GM19025 (cell line): ENCODE results near the gene CFAP410.
"Not testable (repeated sequence)": the region's sequence is repeated elsewhere in the genome, so short reads cannot be mapped to it uniquely, and the experiment has no call there.

Source experiments
- ATAC-seq: cut with Tn5 transposase; IDR thresholded peaks from one replicate; pipeline ENCODE4 v1.9.1; 2021; ENCODE audit warnings: mild to moderate bottlenecking, low read depth, moderate library complexity; ENCODE audit not compliant: unreplicated experiment

The CFAP410 gene

DNA sequence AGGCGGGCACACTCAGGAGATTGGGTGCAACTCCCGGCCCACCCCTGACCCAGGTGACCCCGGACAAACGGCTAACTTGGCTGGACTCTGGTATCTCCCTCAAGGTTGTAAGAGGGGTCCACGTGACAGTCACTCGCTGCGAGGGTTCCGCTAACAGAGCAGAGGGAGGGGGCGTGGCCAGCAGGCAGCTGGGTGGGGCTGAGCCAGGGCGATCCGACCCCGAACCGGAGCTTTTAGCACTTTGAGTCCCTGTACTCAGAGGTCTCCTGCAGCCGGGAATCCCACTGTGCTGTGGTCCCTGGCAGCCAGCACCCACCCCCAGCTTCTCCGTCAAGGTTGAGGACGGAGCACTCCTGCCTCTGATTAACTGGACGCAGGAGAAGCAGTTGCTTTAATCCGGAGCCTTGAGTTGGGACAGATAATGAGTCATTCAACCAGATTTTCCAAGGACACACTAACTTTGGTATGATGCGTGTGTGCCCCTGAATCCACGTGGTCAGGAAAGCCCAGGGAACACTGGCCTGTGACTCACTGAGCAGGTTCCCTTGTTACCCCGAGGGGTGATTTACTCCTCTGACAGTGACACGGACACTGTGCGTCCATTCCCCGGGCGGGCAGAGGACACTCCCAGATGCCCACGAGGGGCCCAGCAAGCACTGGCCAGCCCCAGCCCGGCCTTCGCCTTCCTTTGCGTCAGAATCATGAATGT is 31.0 kb upstream of the CFAP410 start:
- no peak for ATAC-seq

DNA sequence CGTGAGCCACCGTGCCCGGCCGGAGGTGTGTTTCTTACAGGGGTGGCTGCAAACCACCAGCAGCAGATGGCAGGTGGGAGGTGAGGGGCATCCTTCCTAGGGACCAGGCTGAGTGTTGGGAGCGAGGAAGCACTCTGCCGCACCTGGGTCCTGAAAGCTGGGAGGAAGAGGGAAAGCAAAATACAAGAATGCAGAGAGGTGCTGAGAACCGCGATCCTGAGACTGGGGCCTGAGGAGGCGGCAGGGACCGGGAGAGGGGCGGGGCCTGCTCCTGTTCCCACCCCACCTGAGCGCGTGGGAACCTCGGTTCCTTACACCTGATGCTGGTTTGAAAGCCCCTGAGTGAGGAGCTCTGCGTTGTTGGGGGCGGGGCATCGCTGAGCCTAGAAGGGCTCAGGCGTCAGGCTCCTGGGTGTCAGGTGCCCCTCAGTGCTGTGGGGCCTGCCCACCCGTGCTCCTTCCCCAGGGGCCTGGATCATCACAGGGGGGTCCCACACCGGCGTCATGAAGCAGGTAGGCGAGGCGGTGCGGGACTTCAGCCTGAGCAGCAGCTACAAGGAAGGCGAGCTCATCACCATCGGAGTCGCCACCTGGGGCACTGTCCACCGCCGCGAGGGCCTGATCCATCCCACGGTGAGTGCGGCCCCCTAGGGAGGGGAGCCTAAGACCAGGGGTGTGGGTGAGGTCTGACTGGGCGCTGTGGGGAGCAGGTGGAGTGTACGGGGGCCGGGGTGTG is 29.7 kb upstream of the CFAP410 start:
- no peak for ATAC-seq

DNA sequence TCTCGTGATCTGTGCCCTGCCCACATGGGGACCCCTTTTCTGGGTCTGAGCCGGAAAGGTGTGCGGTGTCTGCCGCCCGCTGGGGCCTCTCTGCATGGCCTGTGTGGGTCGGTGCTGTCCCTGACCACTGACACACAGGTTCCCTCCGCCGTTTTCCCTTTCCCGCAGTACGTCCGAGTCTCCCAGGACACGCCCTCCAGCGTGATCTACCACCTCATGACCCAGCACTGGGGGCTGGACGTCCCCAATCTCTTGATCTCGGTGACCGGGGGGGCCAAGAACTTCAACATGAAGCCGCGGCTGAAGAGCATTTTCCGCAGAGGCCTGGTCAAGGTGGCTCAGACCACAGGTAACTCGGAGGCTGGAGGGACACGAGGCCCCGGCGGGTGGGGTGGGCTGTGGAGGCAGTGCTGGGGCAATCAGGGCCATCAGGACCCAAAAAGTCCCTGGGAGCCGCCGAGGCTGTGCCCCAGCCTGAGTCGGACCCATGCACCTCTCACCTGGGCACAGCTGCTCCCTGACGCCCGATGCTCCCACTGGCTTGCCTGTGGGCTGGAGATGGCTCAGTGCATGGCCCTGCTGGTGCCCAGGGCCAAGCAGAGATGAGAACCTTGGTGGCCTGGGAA is 27.5 kb upstream of the CFAP410 start:
- no peak for ATAC-seq

DNA sequence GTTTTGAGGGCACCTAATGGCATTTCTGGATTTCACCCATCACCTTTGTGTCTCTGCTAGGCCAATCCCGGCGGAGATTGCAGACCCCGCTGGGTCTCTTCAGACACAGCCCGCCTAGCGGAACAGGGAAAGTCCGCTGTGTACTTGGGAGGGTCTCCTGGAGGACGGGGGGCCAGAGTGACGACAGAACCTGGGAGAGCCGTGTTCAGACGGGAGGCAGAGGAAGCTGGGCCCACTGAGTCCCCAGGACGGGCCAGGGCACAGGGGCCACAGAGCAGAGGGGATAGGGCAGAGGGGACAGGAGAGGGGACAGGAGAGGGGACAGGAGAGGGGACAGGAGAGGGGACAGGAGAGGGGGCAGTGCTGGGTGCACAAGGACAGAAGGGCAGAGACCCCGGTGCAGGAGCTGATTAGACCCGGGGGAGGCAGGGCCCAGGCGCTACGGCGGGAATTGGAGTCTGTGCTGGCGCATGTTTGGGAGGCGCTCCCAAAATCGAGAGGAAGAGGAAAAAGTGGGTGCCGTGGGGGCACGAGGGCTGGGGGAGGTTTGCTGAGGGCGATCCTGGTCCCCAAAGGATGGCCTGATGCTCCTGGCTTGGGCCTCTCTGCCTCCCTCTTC is 26.9 kb upstream of the CFAP410 start:
- no peak for ATAC-seq

DNA sequence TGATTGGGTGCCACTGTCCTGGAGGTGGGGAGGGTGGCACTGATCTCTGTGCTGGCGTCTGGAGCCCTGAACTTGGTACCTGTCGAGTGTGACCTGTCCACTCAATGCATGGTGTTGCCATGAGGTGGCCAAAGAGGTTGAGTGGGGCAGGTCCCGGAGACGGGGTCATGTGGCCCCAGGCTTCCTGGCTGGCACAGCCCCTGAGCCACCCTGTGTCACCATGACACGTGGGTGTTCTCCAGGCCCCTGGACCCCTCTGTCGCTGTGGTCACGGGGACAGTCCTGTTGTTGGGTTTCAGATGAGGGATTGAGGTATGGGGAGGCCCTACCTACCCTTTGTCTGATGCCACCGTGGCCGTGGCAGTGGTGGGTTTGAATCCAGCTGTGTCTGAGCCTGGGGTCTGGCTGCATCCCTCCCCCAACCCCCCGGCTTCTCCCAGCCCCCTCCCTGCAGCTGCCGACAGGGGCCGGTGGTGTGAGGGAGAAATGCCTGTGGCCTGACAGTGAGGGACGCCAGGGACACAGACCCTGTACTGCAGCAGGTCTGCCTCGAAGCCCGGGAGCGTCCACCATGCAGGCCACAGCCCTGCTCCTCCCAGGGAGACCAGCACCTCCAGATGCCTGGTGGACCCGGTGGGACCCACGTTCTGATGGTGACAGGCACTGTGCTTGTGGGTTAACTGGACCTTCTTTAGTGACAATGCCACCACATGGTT is 26.2 kb upstream of the CFAP410 start:
- ATAC-seq, result no peak

DNA sequence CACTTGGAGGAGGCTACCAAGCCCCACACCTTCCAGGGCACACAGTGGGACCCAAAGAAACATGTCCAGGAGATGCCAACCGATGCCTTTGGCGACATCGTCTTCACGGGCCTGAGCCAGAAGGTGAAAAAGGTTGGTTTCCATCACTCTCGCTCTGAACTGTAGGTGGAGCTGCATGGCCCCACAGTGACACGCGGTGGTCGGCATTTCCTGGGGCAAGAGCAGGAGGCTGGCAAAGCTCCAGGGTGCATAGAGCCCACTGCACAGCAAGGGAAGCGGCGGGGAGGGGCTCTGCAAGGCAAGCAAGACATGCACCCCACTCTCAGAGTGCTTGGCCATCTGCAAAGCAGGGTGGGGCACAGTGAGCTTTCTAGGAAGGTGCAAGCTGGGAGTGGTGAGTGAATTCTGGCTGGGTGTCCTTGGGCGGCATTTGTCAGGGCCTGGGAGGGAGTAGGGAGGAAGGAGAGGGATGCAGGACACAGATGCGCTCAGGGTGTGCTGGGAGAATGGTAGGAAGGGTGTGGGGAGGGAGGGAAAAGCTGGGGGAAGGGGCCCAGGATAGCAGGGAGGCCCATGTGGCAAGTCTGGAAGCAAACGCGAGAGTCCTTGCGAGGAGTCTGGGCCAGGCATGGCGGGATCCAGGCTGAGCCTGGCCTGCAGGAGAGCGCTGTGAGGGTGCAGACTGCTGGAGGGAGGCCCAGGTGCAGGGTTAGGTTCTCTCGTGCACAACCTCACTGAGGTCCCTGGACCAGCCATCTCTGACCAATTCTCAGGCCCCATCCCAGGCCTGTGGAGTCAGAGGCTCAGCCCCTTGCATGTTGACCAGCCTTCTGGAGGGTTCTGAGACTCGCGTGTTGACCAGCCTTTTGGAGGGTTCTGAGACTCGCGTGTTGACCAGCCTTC is 25.2 kb upstream of the CFAP410 start:
- ATAC-seq, result no peak

DNA sequence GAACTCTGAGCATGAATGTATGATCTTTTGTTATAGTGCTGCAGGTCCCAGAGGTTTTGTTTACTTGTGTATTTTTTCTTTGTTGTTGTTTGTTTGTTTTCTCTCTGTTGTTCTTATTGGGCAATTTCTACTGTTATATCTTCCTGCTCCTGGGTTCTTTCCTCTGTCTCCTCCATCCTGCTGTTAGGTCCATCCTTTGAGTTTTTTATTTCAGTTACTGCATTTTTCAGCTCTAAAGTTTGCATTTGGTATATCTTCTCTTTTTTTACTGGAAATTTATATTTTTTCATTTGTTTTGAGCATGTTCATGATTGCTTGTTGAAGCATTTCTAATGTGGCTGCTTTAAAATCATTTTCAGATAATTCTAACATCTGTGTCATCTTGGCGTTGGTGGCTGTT is 24.1 kb upstream of the CFAP410 start:
- ATAC-seq, result no peak

DNA sequence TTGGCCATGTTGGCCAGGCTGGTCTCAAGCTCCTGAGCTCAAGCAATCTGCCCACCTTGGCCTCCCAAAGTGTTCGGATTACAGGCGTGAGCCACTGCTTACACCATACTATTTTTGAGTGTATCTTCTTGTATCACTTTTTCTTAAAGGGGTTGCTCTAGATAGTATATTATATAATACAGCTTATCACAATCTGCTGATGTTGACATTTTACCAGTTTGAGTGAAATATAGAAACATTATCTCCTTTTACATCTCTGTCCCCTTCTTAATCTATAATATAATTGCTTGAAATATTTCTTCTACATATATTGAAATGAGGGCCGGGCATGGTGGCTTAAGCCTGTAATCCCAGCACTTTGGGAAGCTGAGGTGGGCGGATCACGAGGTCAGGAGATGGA is 22.7 kb upstream of the CFAP410 start:
- ATAC-seq, result not testable (repeated sequence)

DNA sequence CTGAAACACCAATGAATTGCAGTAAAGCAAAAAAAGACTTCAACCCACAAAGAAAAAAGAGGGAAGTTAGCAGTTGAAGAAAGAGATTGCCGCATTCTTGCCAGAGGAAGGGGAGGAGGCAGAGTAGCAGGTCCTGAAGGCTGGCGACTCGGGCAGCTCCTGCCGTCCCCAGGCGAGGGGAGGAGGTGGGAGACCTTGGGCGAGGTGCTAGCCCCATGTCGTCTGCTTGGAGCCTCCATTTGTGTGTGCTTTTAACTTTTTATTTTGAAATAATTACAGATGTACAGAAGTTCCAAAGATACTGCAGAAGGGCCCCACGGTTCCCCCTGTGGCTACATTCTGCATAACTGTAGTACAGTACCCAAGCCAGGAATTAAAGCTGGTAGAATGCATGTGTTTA is 21.0 kb upstream of the CFAP410 start:
- ATAC-seq, result no peak

DNA sequence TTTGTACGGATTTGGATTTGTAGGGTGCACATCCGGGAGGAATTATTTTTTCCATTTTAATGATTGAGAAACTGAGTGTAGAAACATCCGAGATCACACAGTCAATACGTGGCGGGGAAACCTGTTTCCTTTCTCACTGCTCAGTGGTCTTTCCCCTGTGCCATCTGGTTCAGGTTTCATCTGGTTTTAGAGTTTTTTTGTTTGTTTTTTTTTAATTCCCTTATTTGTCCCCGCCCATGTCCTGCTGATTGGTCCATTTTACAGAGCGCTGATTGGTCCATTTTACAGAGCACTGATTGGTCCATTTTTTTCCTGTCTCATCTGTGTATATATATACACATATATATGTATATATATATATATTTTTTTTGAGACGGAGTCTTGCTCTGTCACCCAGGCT is 20.2 kb upstream of the CFAP410 start:
- ATAC-seq, result no peak

DNA sequence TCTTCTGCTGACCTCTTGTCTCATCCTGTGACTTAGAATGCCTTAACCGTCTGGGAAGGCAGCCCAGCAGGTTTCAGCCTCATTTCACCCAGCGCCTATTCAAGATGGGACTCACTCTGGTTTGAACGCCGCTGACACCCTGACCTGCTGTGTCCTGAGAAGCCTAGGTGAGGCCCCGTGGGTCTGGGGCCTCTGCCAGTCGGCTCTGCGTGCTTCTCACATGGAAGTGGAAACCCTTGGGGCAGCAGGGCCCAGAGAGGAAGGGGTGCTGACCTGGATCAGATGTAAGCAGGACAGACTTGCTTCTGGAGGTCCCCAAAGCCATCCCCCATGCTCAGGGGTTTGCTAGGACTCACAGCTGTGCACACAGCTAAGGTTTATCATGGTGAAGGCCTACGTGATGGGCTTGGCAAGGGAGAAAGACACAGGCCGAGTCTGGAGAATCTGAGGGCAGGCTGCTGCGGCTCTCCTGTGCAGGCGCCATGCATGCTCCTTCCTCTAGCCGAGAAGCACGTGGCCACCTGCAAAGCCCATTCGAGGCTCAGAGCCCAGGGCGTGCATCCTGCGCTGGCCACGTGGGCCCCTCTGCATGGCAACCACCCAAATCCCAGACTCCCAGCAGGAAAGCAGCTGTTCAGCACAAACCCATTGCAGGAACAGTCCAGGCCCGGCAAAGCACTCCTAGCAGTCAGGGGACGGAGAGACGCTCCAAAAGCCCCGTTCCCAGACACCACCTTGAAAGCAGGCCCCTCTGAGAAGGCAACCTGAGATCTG is 18.1 kb upstream of the CFAP410 start:
- ATAC-seq, result no peak

DNA sequence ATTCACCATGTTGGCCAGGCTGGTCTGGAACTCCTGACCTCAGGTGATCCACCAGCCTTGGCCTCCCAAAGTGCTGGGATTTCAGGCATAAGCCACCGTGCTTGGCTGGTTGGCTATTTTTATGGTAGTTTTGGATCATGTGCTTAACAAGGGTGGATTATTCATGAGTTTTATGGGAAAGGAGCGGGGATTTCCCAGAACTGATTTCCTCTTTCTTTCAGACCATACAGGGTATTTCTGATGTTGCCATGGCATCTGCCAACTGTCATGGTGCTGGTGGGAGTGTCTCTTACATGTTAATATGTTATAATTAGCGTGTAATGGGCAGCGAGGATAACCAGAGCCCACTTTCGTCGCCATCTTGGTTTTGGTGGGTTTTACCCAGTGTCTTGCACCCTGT is 17.4 kb upstream of the CFAP410 start:
- ATAC-seq, result no peak

DNA sequence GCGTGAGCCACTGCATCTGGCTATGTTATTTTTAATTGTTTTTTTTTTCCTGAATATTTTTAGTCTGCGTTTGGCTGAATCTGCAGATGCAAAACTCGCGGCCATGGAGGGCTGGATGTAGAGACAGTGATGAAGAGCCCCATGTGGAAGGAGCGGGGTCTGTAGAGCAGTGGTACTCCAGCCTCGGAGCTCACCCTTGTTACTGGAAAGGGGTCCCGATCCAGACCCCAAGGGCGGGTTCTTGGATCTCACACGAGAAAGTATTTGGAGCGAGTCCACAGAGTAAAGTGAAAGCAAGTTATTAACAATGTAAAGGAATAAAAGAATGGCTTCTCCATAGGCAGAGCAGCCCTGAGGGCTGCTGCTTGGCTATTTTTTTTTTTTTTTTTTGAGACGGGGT is 17.0 kb upstream of the CFAP410 start:
- ATAC-seq, result no peak

DNA sequence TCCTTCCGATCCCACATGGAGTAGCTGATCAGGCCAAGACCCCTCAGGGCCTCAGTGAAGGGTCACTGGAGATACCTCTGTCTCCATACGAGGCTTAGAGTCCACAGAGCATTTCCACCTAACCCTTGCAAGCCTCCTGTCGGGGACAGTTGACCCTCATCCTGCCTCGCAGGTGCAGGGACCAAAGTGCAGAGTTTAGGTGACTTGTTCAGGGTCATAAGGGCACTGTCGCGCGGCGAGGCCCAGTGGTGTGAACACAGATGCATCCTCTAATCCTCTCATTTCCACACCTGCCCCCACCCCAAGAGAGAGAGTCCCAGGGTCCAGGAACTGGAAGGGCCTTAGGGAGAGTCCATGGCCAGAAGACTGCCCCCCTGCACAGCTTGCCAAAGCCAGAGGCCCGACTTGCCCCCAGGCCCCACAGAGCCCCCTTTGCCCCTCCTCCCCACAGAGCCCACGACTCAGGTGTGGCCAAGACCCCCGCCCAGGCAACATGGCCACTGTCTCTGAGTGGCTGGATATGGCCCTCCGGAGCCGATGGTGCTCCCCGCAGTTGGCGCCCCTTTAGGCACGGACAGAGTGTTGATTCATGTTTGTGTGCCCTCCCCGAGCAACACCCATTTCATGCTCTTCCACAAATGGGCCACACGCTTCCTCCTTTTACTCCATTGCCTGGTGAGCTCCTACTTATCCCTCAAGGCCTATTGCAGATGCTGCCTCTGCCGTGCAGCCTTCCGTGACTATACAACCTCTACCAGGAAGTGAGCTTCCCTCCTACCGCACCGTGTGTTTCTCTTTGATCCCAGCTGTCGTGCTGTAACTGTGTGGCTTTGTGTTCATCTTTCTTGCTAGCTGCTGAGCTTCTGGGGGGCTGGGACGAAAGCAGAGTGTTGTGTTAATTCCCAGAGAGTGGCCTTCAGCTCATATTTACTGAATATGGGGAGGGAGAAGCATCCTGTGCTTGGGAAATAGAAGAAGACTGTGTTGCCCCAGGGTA is 15.9 kb upstream of the CFAP410 start:
- no peak for ATAC-seq

DNA sequence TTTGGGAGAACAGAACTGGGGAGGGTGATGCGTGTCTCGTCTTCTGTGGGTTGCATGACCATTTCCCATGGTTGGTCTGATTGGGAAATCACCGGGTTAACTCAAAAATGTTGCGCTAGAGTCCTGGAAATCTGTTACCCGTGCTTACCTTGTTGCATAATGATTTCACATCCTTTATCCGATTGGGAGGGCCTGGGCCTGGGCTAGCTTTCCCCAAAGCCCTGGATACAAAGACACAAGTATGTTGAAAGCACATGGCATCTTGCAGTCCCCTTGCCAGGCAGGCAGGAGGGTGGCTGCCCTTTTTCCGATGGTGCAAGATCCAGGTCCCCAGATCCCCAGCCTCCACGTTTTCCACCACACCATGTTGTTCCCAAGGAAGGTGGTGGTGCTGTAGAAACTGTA is 14.8 kb upstream of the CFAP410 start:
- ATAC-seq, result no peak

DNA sequence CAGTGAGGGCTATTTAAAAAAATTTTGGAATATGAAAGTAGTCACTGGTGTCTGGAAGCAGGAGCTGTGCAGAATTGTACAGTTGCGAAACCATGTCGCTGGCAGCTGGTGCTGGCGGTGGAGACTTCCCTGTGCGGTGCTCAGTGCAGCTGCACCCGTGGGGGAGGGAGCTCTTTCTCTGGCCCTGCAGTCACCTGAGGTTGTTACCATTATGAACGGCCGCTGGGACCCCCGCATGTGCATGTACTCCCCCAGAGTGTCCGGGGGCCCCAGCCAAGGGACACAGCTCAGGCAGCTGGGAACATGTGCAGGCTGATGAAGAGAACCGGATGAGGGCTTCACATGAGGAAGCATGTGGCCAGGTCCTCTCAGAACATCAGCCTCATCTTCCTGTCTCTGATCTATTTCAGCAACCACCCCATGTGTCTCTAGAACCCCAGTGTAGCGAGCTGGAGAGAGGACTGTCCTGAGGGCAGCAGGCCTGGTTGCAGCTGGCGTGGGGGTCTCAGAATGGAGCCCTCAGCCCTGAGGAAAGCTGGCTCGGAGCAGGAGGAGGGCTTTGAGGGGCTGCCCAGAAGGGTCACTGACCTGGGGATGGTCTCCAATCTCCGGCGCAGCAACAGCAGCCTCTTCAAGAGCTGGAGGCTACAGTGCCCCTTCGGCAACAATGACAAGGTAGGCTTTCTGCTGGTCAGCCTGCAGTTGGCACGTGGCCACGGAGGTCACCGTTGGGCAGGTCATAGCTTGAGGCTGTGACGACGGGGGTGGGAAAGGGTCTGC is 14.2 kb upstream of the CFAP410 start, which contains the start of gene TRPM2:
Gene TRPM2, plus strand, starts transcription at position 431 of the 780 bp plus-strand sequence. Its CDS starts 80 bp downstream, at position 511.
- no peak for ATAC-seq
